Heart left ventricle (tissue), 16 donors: ENCODE data around the gene MPC2. TPM values are rescaled to one million over a fixed set of nuclear protein-coding genes. Genes with fewer than 3 reads are reported as not detected.

ENCODE experiments used
- ATAC-seq, 4 donors: fragments of 200-7000 bp; cut with Tn5 transposase; one replicate each; pipeline ENCODE4 v1.9.1; 2020 to 2022; ENCODE audit warnings: moderate library complexity in 4 of 4, mild to moderate bottlenecking in 3 of 4, moderate number of reproducible peaks in 1 of 4
- DNase-seq, 5 donors: peaks; one replicate each; pipeline ENCODE4 v3.0.0-alpha.2; 2020
- H3K27ac ChIP-seq, 12 donors: fragments of 200-600 bp; sonication (generic) in 4 of 12; one replicate each; pipeline versions ENCODE4 v1.5.0 to v1.8.0; 2016 to 2022; ENCODE audit warnings: mild to moderate bottlenecking in 2 of 12
- H3K27me3 ChIP-seq, 9 donors: fragments of 200-600 bp; sonication (generic) in 2 of 9; one replicate each; pipeline versions ENCODE4 v1.5.1 to v1.8.0; 2016 to 2022; ENCODE audit warnings: mild to moderate bottlenecking in 3 of 9
- H3K36me3 ChIP-seq, 9 donors: fragments of 200-600 bp; sonication (generic) in 2 of 9; one replicate each; pipeline versions ENCODE4 v1.5.0 to v1.8.0; 2018 to 2022; ENCODE audit warnings: mild to moderate bottlenecking in 2 of 9
- H3K4me1 ChIP-seq, 12 donors: fragments of 200-600 bp; sonication (generic) in 4 of 12; one replicate each; pipeline versions ENCODE4 v1.5.0 to v1.8.0; 2016 to 2022; ENCODE audit warnings: mild to moderate bottlenecking in 3 of 12
- H3K4me3 ChIP-seq, 12 donors: fragments of 200-600 bp; sonication (generic) in 4 of 12; one replicate each; pipeline versions ENCODE4 v1.5.0 to v1.8.0; 2017 to 2022; ENCODE audit warnings: mild to moderate bottlenecking in 9 of 12, moderate library complexity in 4 of 12
- H3K9me3 ChIP-seq, 12 donors: fragments of 200-600 bp; sonication (generic) in 4 of 12; one replicate each; pipeline versions ENCODE4 v1.5.0 to v1.8.0; 2016 to 2022; ENCODE audit warnings: mild to moderate bottlenecking in 1 of 12
- CTCF ChIP-seq, 12 donors: fragments of 200-600 bp; sonication (generic) in 4 of 12; IDR thresholded peaks; one replicate each; pipeline versions ENCODE4 v1.5.0 to v1.8.0; 2018 to 2022; ENCODE audit warnings: antibody characterized with exemption in 12 of 12, mild to moderate bottlenecking in 5 of 12
- POLR2A ChIP-seq, 2 donors: fragments of 450-650 bp; IDR thresholded peaks; one replicate each; pipeline ENCODE4 v1.6.1; 2017; ENCODE audit warnings: antibody characterized with exemption in 2 of 2, mild to moderate bottlenecking in 2 of 2, moderate library complexity in 2 of 2
- WGBS, 4 donors: extraction: QIAGEN DNeasy Blood & Tissue Kit in 2 of 4; methylation state at CpG; one replicate each; pipeline versions ENCODE4 v1.1.5 to v1.1.7; 2013 to 2018; 5-methylcytosine and 5-hydroxymethylcytosine counted together
- intact Hi-C, 10 donors: fragments of 100-400 bp; cut with DNase I; formaldehyde crosslinking; loops; one replicate each; pipeline versions ENCODE4 v1.11.1 to v1.14.2; 2022
- polyA plus RNA-seq, 2 donors: library from polyadenylated mRNA; stranded (reverse); fragments of 200-250 nt; gene quantifications; one replicate each; pipeline ENCODE4 v1.2.3, GENCODE V29; 2013
- total RNA-seq, 9 donors: library from RNA; depleted of rRNA in 2 of 9; stranded (reverse); fragments of >200 nt in 2 of 9; fragmentation: NEBNext Ultra II Directional in 3 of 9; extraction: Animal tissue kit (Norgen Biotek cat#: 25700) in 3 of 9; gene quantifications; one replicate each; pipeline versions ENCODE4 v1.1.0 to v1.2.4, GENCODE V29; 2016 to 2023
- donor health status: ischemic (EF 13 %, LVEDD 7.1; RV severe dilation, severe dysfunction).
- donor health status: healthy with polysubstance abuse.
- donor health status: DM: no; HTN: yes; CAD: no.
- donor health status: DM: no; HTN: no; CAD: no.
- donor health status: ischemic (EF 25% LVEDD 6.9; RV normal size, moderate dysfunction).
- donor health status: ischemic (EF 25% LVEDD 5.7; RV mildly dilated, moderate dysfunction).
- donor health status: healthy.
- donor health status: DM: yes; HTN: yes; CAD: no.
- donor health status: ischemic (EF 35%, LVEDD 5.7; RV mildly dilated, moderate dysfunction).
- donor health status: nonischemic (EF 11% LVEDD 7.7; RV severe dilation, severe dysfunction).
- donor health status: DM: yes; HTN: yes; CAD: no.
- donor health status: PGD.
- donor health status: ischemic (EF 29% LVEDD 5.4; RV normal size, mild dysfunction).
- donor health status: nonischemic (EF 23%, LVEDD 6.1; RV moderate dilation, normal function).

Gene MPC2
- total and polyA plus RNA-seq, 11 donors, result 69.5 to 260 (median 214) TPM

GRCh38 chr1:167909691-167910180 lies 27.1 kb downstream of the MPC2 start:
- DNase-seq (no peak), ATAC-seq (no peak)
- no peak overlapping the region for H3K27ac ChIP-seq
- TF ChIP-seq CTCF (IDR thresholded peaks at IDR 0.05), result no peak
- no peak for TF ChIP-seq POLR2A (IDR thresholded peaks at IDR 0.05)
- WGBS, 4 donors, result 87 to 90% (median 88%) methylated on average over 6 of the region's 6 CpGs
- no peak overlapping the region for H3K4me3 ChIP-seq
- H3K27me3 ChIP-seq, result no peaks in the 10 kb centered on the region
- peaks cover 0 to 5% (median 0%) of the 10 kb centered on the region in 12 donors for H3K9me3 ChIP-seq
- peaks cover 0 to 11% (median 0%) of the 10 kb centered on the region in 9 donors for H3K36me3 ChIP-seq
- intact Hi-C loops, result loop anchor here in 2 of 10 donors (10.0 kb wide), 2 partner anchors 75 to 85 kb away; no protein-coding TSS in a partner anchor
- peaks cover 0 to 22% (median 0%) of the 10 kb centered on the region in 12 donors for H3K4me1 ChIP-seq

GRCh38 chr1:167905671-167906070 lies 31.2 kb downstream of the MPC2 start:
- Histone ChIP-seq H3K27me3 (no peaks in the 10 kb centered on the region), H3K27ac (no peak overlapping the region), H3K4me3 (no peak overlapping the region), H3K4me1 (peaks cover 0 to 13% (median 0%) of the 10 kb centered on the region in 12 donors), H3K36me3 (no peaks in the 10 kb centered on the region), H3K9me3 (peaks cover 0 to 5% (median 0%) of the 10 kb centered on the region in 12 donors)
- ATAC-seq (no peak), DNase-seq (no peak)
- TF ChIP-seq POLR2A (IDR thresholded peaks at IDR 0.05) (no peak), CTCF (IDR thresholded peaks at IDR 0.05) (no peak)
- intact Hi-C loops, result loop anchor here in 1 of 10 donors (10.0 kb wide), 1 partner anchor 71 kb away; no protein-coding TSS in a partner anchor

- DNase-seq, result no peak
- intact Hi-C loops, result loop anchor here in 1 of 10 donors (10.0 kb wide), 1 partner anchor 70 kb away; no protein-coding TSS in a partner anchor
- H3K9me3 ChIP-seq, result peaks cover 0 to 5% (median 0%) of the 10 kb centered on the region in 12 donors
- H3K36me3 ChIP-seq, result no peaks in the 10 kb centered on the region
- no peak for ATAC-seq
- 73 to 79% (median 75%) methylated on average over 3 of the region's 3 CpGs for WGBS, 4 donors
- H3K4me3 ChIP-seq, result no peak overlapping the region
- peaks cover 0 to 8% (median 0%) of the 10 kb centered on the region in 12 donors for H3K4me1 ChIP-seq
- no peaks in the 10 kb centered on the region for H3K27me3 ChIP-seq
- peak overlapping the region in 1 of 12 donors; percentile 9 for H3K27ac ChIP-seq
- TF ChIP-seq CTCF (IDR thresholded peaks at IDR 0.05) (no peak), POLR2A (IDR thresholded peaks at IDR 0.05) (no peak)
Observed at GRCh38 chr1:167905182-167905581, 31.7 kb downstream of the MPC2 start.

- Histone ChIP-seq H3K9me3 (peaks cover 0 to 1% (median 0%) of the 10 kb centered on the region in 12 donors), H3K4me3 (no peak overlapping the region), H3K27me3 (no peaks in the 10 kb centered on the region), H3K27ac (peak overlapping the region in 1 of 12 donors; percentile 9), H3K36me3 (no peaks in the 10 kb centered on the region), H3K4me1 (peaks cover 0 to 8% (median 0%) of the 10 kb centered on the region in 12 donors)
- 65 to 74% (median 67%) methylated on average over 4 of the region's 4 CpGs for WGBS, 4 donors
- ATAC-seq (peak in 2 of 4 donors; percentile 46), DNase-seq (no peak)
- intact Hi-C loops, result loop anchor here in 1 of 10 donors (10.0 kb wide), 1 partner anchor 70 kb away; no protein-coding TSS in a partner anchor
- no peak for TF ChIP-seq CTCF (IDR thresholded peaks at IDR 0.05)
- no peak for TF ChIP-seq POLR2A (IDR thresholded peaks at IDR 0.05)
Observed at GRCh38 chr1:167904652-167905130, 32.2 kb downstream of the MPC2 start.
